Stimulated activated CD8-positive, alpha-beta memory T cell treated with anti-CD3 and anti-CD28 coated beads, Interleukin-4, amount 100 ng/mL, for 4 hours (primary cell): ENCODE data around the gene CERS2.

Experiments used
- DNase-seq, 2 donors: peaks; one replicate each; pipeline ENCODE4 v3.0.0-alpha.2; 2020; ENCODE audit warnings: low read depth in 2 of 2, low spot score in 1 of 2

Gene CERS2

GRCh38 chr1:150974580-150975478, at the start of gene CERS2:
Gene CERS2 (minus strand): TSS chr1:150974835. CDS start chr1:150969090, 5,745 bp downstream.
- DNase-seq, result peak; percentile 40 to 52

GRCh38 chr1:151013518-151013917, 38.9 kb upstream of the CERS2 start:
- DNase-seq, result no peak

GRCh38 chr1:151012684-151013471, 38.2 kb upstream of the CERS2 start:
- DNase-seq, result no peak

GRCh38 chr1:151011154-151011850, 36.7 kb upstream of the CERS2 start:
- DNase-seq, result no peak

GRCh38 chr1:151010346-151010726, 35.7 kb upstream of the CERS2 start:
- no peak for DNase-seq

GRCh38 chr1:151009674-151010345, 35.2 kb upstream of the CERS2 start:
- no peak for DNase-seq

- no peak for DNase-seq
These were observed 34.6 kb upstream of the CERS2 start for GRCh38 chr1:151009206-151009587.

GRCh38 chr1:151008244-151009205, 33.9 kb upstream of the CERS2 start, which contains the start of gene PRUNE1:
Gene PRUNE1 (plus strand): TSS chr1:151008449. CDS start chr1:151008633, 184 bp downstream.
- peak; percentile 83 to 92 for DNase-seq

GRCh38 chr1:151007853-151008243, 33.2 kb upstream of the CERS2 start:
- DNase-seq, result no peak

GRCh38 chr1:151006327-151007052, 31.9 kb upstream of the CERS2 start, which contains the start of gene MINDY1:
Gene MINDY1 (minus strand): TSS chr1:151006902. CDS start chr1:151002617, 4,285 bp downstream.
- DNase-seq, result no peak

- no peak for DNase-seq
These were observed 31.2 kb upstream of the CERS2 start for GRCh38 chr1:151005729-151006319.

- DNase-seq, result no peak
These were observed 28.5 kb upstream of the CERS2 start for GRCh38 chr1:151003180-151003579.

GRCh38 chr1:151002611-151003010, 28.0 kb upstream of the CERS2 start:
- no peak for DNase-seq

GRCh38 chr1:151002051-151002450, 27.4 kb upstream of the CERS2 start:
- no peak for DNase-seq

GRCh38 chr1:151001602-151002001, 27.0 kb upstream of the CERS2 start:
- no peak for DNase-seq

GRCh38 chr1:151000408-151000807, 25.8 kb upstream of the CERS2 start:
- no peak for DNase-seq

- DNase-seq, result no peak
These were observed 25.3 kb upstream of the CERS2 start for GRCh38 chr1:150999926-151000325.

- no peak for DNase-seq
These were observed 24.5 kb upstream of the CERS2 start for GRCh38 chr1:150999051-150999674.
